ENCODE measurements around the gene WDR70. TPM values are rescaled to one million over a fixed set of nuclear protein-coding genes. Genes with fewer than 3 reads are reported as not detected.

Gene WDR70
- total and polyA plus RNA-seq, 7 donors: 8.4 to 36.4 (median 25.5) TPM

DNA sequence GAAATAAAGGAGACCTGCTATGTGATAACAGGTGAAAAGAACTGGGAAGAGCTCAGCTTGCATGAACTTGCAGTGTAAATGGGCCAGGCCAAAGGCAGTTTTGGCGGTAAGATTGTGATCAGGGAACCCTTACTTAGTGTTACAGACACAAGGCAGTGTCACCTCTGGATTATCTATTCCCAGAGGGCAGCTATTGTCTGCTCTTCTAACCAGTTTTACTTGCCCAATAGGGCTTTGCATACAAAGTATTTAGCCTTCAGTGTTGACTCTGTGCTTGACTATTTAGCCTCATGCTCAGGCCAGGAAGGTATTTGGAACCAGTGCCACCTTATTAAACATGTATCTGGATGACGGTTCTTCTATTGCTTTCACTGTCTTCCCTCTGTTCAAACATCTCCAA is 422.4 kb downstream of the WDR70 start:
- Histone ChIP-seq H3K4me3 (no peak overlapping the region), H3K27ac (no peak overlapping the region), H3K9me3 (no peaks in the 10 kb centered on the region), H3K36me3 (no peaks in the 10 kb centered on the region), H3K4me1 (peaks cover 0 to 9% (median 7%) of the 10 kb centered on the region in 4 donors), H3K27me3 (no peaks in the 10 kb centered on the region)
- TF ChIP-seq, protein P1, sequence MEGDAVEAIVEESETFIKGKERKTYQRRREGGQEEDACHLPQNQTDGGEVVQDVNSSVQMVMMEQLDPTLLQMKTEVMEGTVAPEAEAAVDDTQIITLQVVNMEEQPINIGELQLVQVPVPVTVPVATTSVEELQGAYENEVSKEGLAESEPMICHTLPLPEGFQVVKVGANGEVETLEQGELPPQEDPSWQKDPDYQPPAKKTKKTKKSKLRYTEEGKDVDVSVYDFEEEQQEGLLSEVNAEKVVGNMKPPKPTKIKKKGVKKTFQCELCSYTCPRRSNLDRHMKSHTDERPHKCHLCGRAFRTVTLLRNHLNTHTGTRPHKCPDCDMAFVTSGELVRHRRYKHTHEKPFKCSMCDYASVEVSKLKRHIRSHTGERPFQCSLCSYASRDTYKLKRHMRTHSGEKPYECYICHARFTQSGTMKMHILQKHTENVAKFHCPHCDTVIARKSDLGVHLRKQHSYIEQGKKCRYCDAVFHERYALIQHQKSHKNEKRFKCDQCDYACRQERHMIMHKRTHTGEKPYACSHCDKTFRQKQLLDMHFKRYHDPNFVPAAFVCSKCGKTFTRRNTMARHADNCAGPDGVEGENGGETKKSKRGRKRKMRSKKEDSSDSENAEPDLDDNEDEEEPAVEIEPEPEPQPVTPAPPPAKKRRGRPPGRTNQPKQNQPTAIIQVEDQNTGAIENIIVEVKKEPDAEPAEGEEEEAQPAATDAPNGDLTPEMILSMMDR (IDR thresholded peaks at IDR 0.05): no peak
- no peak for TF ChIP-seq POLR2A (IDR thresholded peaks at IDR 0.05)
- no peak for TF ChIP-seq POLR2AphosphoS5 (IDR thresholded peaks at IDR 0.05)
- no peak for TF ChIP-seq EP300 (IDR thresholded peaks at IDR 0.05)
- DNase-seq: no peak
- WGBS, 2 donors: 70 to 89% methylated on average over 2 of the region's 2 CpGs
- intact Hi-C loops (cut with DNase I): no loop called here

Small RNA genes lying within 50 kb of the gene (small RNA-seq; reads per million reads assigned to genes)
- gene RNU6-1190P: 0 reads per million in 3 donors
- gene RNU6-484P: 0 reads per million in 3 donors

Other genes starting within 250 kb of the WDR70 start
- 10 to 100 TPM; 21.8 to 51.0 (median 32.4) TPM for gene CPLANE1, start 129.9 kb upstream of the WDR70 start, total RNA-seq
- 1 to 10 TPM in 2 of 3 donors, under 1 TPM in 1; 0.23 to 2.7 (median 2.4) TPM for gene CPLANE1, start 129.9 kb upstream of the WDR70 start, polyA plus RNA-seq
- 10 to 100 TPM; 12.7 to 24.4 (median 18.8) TPM for gene NUP155, start 8.2 kb upstream of the WDR70 start, total RNA-seq
- gene NUP155, start 8.2 kb upstream of the WDR70 start, polyA plus RNA-seq: 1 to 10 TPM; 1.2 to 7.9 (median 1.8) TPM

Measured in sigmoid colon (tissue), 7 donors.